DMS114 treated with DMSO at 0.1 percent for 48 hours (cell line): ENCODE results near the gene FOXF2.
"Not testable (repeated sequence)": the region's sequence is repeated elsewhere in the genome, so short reads cannot be mapped to it uniquely, and the experiment has no call there.

ENCODE experiments used
- DNase-seq: peaks from one replicate; lab custom pipeline; 2025; ENCODE audit not compliant: unreplicated experiment; lab: John Stamatoyannopoulos, UW

The FOXF2 gene

GRCh38 chr6:1389369-1390132 lies at the start of gene FOXF2:
Gene FOXF2, plus strand, starts transcription at chr6:1389576. Its CDS starts 372 bp downstream, at chr6:1389948.
- DNase-seq: no peak

GRCh38 chr6:1346101-1346500 lies 43.3 kb upstream of the FOXF2 start:
- DNase-seq: no peak

- DNase-seq: no peak
Measured at GRCh38 chr6:1346558-1347091, 42.8 kb upstream of the FOXF2 start.

- DNase-seq: no peak
Measured at GRCh38 chr6:1347161-1347560, 42.2 kb upstream of the FOXF2 start.

- no peak for DNase-seq
Measured at GRCh38 chr6:1348675-1349074, 40.7 kb upstream of the FOXF2 start.

- DNase-seq: no peak
Measured at GRCh38 chr6:1349655-1350054, 39.7 kb upstream of the FOXF2 start.

- no peak for DNase-seq
Measured at GRCh38 chr6:1351381-1352008, 37.9 kb upstream of the FOXF2 start.

- not testable (repeated sequence) for DNase-seq
Measured at GRCh38 chr6:1355068-1355467, 34.3 kb upstream of the FOXF2 start.

- not testable (repeated sequence) for DNase-seq
Measured at GRCh38 chr6:1361717-1362116, 27.7 kb upstream of the FOXF2 start.

GRCh38 chr6:1362643-1363042 lies 26.7 kb upstream of the FOXF2 start:
- DNase-seq: no peak

- no peak for DNase-seq
Measured at GRCh38 chr6:1363298-1363697, 26.1 kb upstream of the FOXF2 start.

- DNase-seq: no peak
Measured at GRCh38 chr6:1363729-1364572, 25.4 kb upstream of the FOXF2 start.

GRCh38 chr6:1364791-1365190 lies 24.6 kb upstream of the FOXF2 start:
- DNase-seq: no peak

GRCh38 chr6:1365686-1366085 lies 23.7 kb upstream of the FOXF2 start:
- DNase-seq: no peak

GRCh38 chr6:1367771-1368170 lies 21.6 kb upstream of the FOXF2 start:
- no peak for DNase-seq

GRCh38 chr6:1368940-1369339 lies 20.4 kb upstream of the FOXF2 start:
- DNase-seq: no peak

GRCh38 chr6:1369695-1370094 lies 19.7 kb upstream of the FOXF2 start:
- not testable (repeated sequence) for DNase-seq

GRCh38 chr6:1371933-1372332 lies 17.4 kb upstream of the FOXF2 start:
- DNase-seq: no peak

- no peak for DNase-seq
Measured at GRCh38 chr6:1372690-1373089, 16.7 kb upstream of the FOXF2 start.

- DNase-seq: no peak
Measured at GRCh38 chr6:1376653-1377052, 12.7 kb upstream of the FOXF2 start.

- DNase-seq: no peak
Measured at GRCh38 chr6:1377526-1377925, 11.8 kb upstream of the FOXF2 start.
